OCI-LY1 (cell line): ENCODE measurements around the gene LRRC42.

Source experiments
- H2AFZ ChIP-seq: fragments of 200-600 bp; sonication (generic), shearing (Covaris generic); 2 replicates; pipeline ENCODE4 v1.6.0; 2014; ENCODE audit warnings: antibody characterized with exemption, mild to moderate bottlenecking, low read length
- H3F3A ChIP-seq: fragments of 200-600 bp; sonication (generic), shearing (Covaris generic); 2 replicates; pipeline ENCODE4 v1.6.0; 2014; ENCODE audit warnings: mild to moderate bottlenecking, antibody characterized with exemption, low read length, moderate library complexity; ENCODE audit not compliant: insufficient read depth
- H3K27ac ChIP-seq: fragments of 200-600 bp; sonication (generic); 2 replicates; pipeline ENCODE4 v1.5.1; 2014; ENCODE audit warnings: low read length, mixed run types, mild to moderate bottlenecking, low read depth; ENCODE audit not compliant: poor library complexity, severe bottlenecking
- H3K27me3 ChIP-seq: fragments of 200-600 bp; sonication (generic); 2 replicates; pipeline ENCODE4 v1.6.0; 2014; ENCODE audit warnings: antibody characterized with exemption, mild to moderate bottlenecking, low read length, moderate library complexity; ENCODE audit not compliant: insufficient read depth
- H3K36me3 ChIP-seq: fragments of 200-600 bp; sonication (generic); 2 replicates; pipeline ENCODE4 v1.6.1; 2014; ENCODE audit warnings: mild to moderate bottlenecking, antibody characterized with exemption, low read length, moderate library complexity, mixed read lengths; ENCODE audit not compliant: insufficient read depth
- H3K4me1 ChIP-seq: fragments of 200-600 bp; sonication (generic); 2 replicates; pipeline ENCODE4 v1.5.1; 2014; ENCODE audit warnings: mild to moderate bottlenecking, low read length, moderate library complexity; ENCODE audit not compliant: insufficient read depth, severe bottlenecking
- H3K4me2 ChIP-seq: fragments of 200-600 bp; sonication (generic), shearing (Covaris generic); 2 replicates; pipeline ENCODE4 v1.6.1; 2014; ENCODE audit warnings: low read length
- H3K4me3 ChIP-seq: fragments of 200-600 bp; sonication (generic); 2 replicates; pipeline ENCODE4 v1.5.1; 2014; ENCODE audit warnings: low read length, low read depth, mild to moderate bottlenecking, mixed read lengths; ENCODE audit not compliant: poor library complexity, severe bottlenecking
- H3K79me2 ChIP-seq: fragments of 200-600 bp; shearing (Covaris generic); 2 replicates; pipeline ENCODE4 v1.6.1; 2016; ENCODE audit warnings: mixed run types, low read length, mixed read lengths; ENCODE audit not compliant: insufficient read depth
- H3K9ac ChIP-seq: fragments of 200-600 bp; sonication (generic), shearing (Covaris generic); 2 replicates; pipeline ENCODE4 v1.6.1; 2014; ENCODE audit warnings: mild to moderate bottlenecking, low read length, mixed read lengths
- H3K9me2 ChIP-seq: fragments of 200-600 bp; sonication (generic), shearing (Covaris generic); 2 replicates; pipeline ENCODE4 v1.6.1; 2014; ENCODE audit warnings: low read depth, mild to moderate bottlenecking, low read length, mixed read lengths
- H3K9me3 ChIP-seq: fragments of 200-600 bp; shearing (Covaris generic); 2 replicates; pipeline ENCODE4 v1.6.1; 2014; ENCODE audit warnings: low read length, mixed read lengths
- H4K20me1 ChIP-seq: fragments of 200-600 bp; sonication (generic), shearing (Covaris generic); 2 replicates; pipeline ENCODE4 v1.6.0; 2016; ENCODE audit warnings: mild to moderate bottlenecking, low read length; ENCODE audit not compliant: insufficient read depth
- CTCF ChIP-seq: fragments of 200-600 bp; sonication (generic), shearing (Covaris generic); IDR thresholded peaks from 2 replicates; pipeline ENCODE4 v1.5.1; 2017; ENCODE audit warnings: mild to moderate bottlenecking, antibody characterized with exemption, low read length, moderate library complexity, mixed read lengths
- EZH2 ChIP-seq: fragments of 200-600 bp; sonication (generic), shearing (Covaris generic); IDR thresholded peaks from 2 replicates; pipeline ENCODE4 v1.8.0; 2017; ENCODE audit warnings: borderline replicate concordance, mixed run types, mild to moderate bottlenecking, antibody characterized with exemption, low read length, moderate library complexity, mixed read lengths

Gene LRRC42

GRCh38 chr1:53975861-53976260 is 29.7 kb downstream of the LRRC42 start:
- Histone ChIP-seq H3K9ac (no peak overlapping the region), H3K4me2 (no peak overlapping the region), H3K4me1 (no peaks in the 10 kb centered on the region), H3K9me2 (no peaks in the 10 kb centered on the region), H2AFZ (no peak overlapping the region), H3K27ac (no peak overlapping the region), H4K20me1 (no peaks in the 10 kb centered on the region), H3K27me3 (no peaks in the 10 kb centered on the region; the same call in 1 of the 2 replicates), H3K4me3 (no peak overlapping the region), H3F3A (no peaks in the 10 kb centered on the region), H3K9me3 (no peaks in the 10 kb centered on the region), H3K79me2 (no peaks in the 10 kb centered on the region), H3K36me3 (peaks cover 3% of the 10 kb centered on the region)
- no peak for TF ChIP-seq EZH2
- TF ChIP-seq CTCF: no peak

GRCh38 chr1:53979712-53980450 is 33.7 kb downstream of the LRRC42 start:
- Histone ChIP-seq H4K20me1 (no peaks in the 10 kb centered on the region), H3K9ac (no peak overlapping the region), H3K27me3 (no peaks in the 10 kb centered on the region; the same call in none of the 2 replicates), H3K36me3 (no peaks in the 10 kb centered on the region), H3F3A (no peaks in the 10 kb centered on the region), H2AFZ (no peak overlapping the region), H3K9me2 (no peaks in the 10 kb centered on the region), H3K4me1 (no peaks in the 10 kb centered on the region), H3K79me2 (no peaks in the 10 kb centered on the region), H3K4me3 (no peak overlapping the region), H3K4me2 (no peak overlapping the region), H3K9me3 (no peaks in the 10 kb centered on the region), H3K27ac (no peak overlapping the region)
- TF ChIP-seq CTCF (no peak), EZH2 (no peak)

GRCh38 chr1:53981220-53981619 is 35.1 kb downstream of the LRRC42 start:
- Histone ChIP-seq H3K4me2 (no peak overlapping the region), H2AFZ (no peak overlapping the region), H3K27ac (no peak overlapping the region)

More at GRCh38 chr1:53981220-53981619, 35.1 kb downstream of the LRRC42 start:
- H3K9me2 ChIP-seq: no peaks in the 10 kb centered on the region
- no peaks in the 10 kb centered on the region for H4K20me1 ChIP-seq
- no peak overlapping the region for H3K4me3 ChIP-seq
- H3K4me1 ChIP-seq: no peaks in the 10 kb centered on the region
- TF ChIP-seq CTCF: no peak
- TF ChIP-seq EZH2: no peak
- H3K9me3 ChIP-seq: no peaks in the 10 kb centered on the region
- no peaks in the 10 kb centered on the region for H3F3A ChIP-seq
- no peaks in the 10 kb centered on the region; the same call in none of the 2 replicates for H3K27me3 ChIP-seq
- no peak overlapping the region for H3K9ac ChIP-seq
- H3K36me3 ChIP-seq: no peaks in the 10 kb centered on the region
- no peaks in the 10 kb centered on the region for H3K79me2 ChIP-seq
